Breast epithelium (tissue), 4 donors: Measurements from ENCODE around the gene LSM3. TPM values are rescaled to one million over a fixed set of nuclear protein-coding genes. Genes with fewer than 3 reads are reported as not detected.

Experiments
- DNase-seq, 2 donors: peaks; one replicate each; pipeline ENCODE4 v3.0.0-alpha.2; 2019; ENCODE audit warnings: low spot score in 2 of 2
- H3K27ac ChIP-seq, 2 donors: fragments of 200-600 bp; sonication (generic) in 1 of 2; one replicate each; pipeline ENCODE4 v1.5.1; 2016 to 2019; ENCODE audit warnings: mild to moderate bottlenecking in 1 of 2
- H3K27me3 ChIP-seq, 2 donors: fragments of 200-600 bp; sonication (generic) in 1 of 2; one replicate each; pipeline versions ENCODE4 v1.5.1 to v1.6.0; 2017 to 2019; ENCODE audit warnings: control low read depth in 1 of 2, mild to moderate bottlenecking in 1 of 2
- H3K36me3 ChIP-seq: fragments of 200-600 bp; one replicate; pipeline ENCODE4 v1.5.1; 2019
- H3K4me1 ChIP-seq, 2 donors: fragments of 200-600 bp; sonication (generic); one replicate each; pipeline ENCODE4 v1.5.1; 2016 to 2019; ENCODE audit warnings: control low read depth in 1 of 2
- H3K4me3 ChIP-seq, 3 donors: fragments of 200-600 bp; sonication (generic); 1 replicate in 2 of 3; 2 replicates in 1 of 3; pipeline ENCODE4 v1.5.1; 2016 to 2019; ENCODE audit warnings: mild to moderate bottlenecking in 3 of 3, moderate library complexity in 2 of 3
- H3K9me3 ChIP-seq, 2 donors: fragments of 200-600 bp; sonication (generic) in 1 of 2; one replicate each; pipeline ENCODE4 v1.5.1; 2016 to 2019; ENCODE audit warnings: control low read depth in 1 of 2
- CTCF ChIP-seq, 3 donors: fragments of 450-650 bp; IDR thresholded peaks; one replicate each; pipeline ENCODE4 v1.5.1; 2016 to 2017; ENCODE audit warnings: antibody characterized with exemption in 3 of 3, mild to moderate bottlenecking in 3 of 3, moderate library complexity in 3 of 3
- POLR2A ChIP-seq: fragments of 450-650 bp; IDR thresholded peaks from one replicate; pipeline ENCODE4 v1.6.1; 2016; ENCODE audit warnings: antibody characterized with exemption, mild to moderate bottlenecking, moderate library complexity
- POLR2AphosphoS5 ChIP-seq, 3 donors: sonication (generic); formaldehyde crosslinking; IDR thresholded peaks; one replicate each; pipeline ENCODE4 v1.6.1; 2017; ENCODE audit warnings: antibody characterized with exemption in 3 of 3
- intact Hi-C: fragments of 100-400 bp; cut with DNase I; formaldehyde crosslinking; loops from one replicate; pipeline ENCODE4 v1.15.1; 2023; ENCODE audit warnings: low total_unique reads
- total RNA-seq, 3 donors: library from RNA; depleted of rRNA; stranded (reverse); fragments of >200 nt; gene quantifications; one replicate each; pipeline ENCODE4 v1.1.0, GENCODE V29; 2016

Gene LSM3
- total RNA-seq, 3 donors from 2014 or later = 10.5 to 11.5 (median 11.5) TPM

GRCh38 chr3:14174483-14174882 is 4.1 kb upstream of the LSM3 start:
- intact Hi-C loops = no loop called here
- Histone ChIP-seq H3K4me3 (no peak overlapping the region), H3K4me1 (no peaks in the 10 kb centered on the region), H3K36me3 (no peaks in the 10 kb centered on the region), H3K27me3 (no peaks in the 10 kb centered on the region), H3K27ac (no peak overlapping the region), H3K9me3 (no peaks in the 10 kb centered on the region)
- no peak for DNase-seq
- TF ChIP-seq POLR2AphosphoS5 (IDR thresholded peaks at IDR 0.05) (no peak), CTCF (IDR thresholded peaks at IDR 0.05) (no peak), POLR2A (no peak)

GRCh38 chr3:14175383-14176037 is 3.1 kb upstream of the LSM3 start:
- no peaks in the 10 kb centered on the region for H3K36me3 ChIP-seq
- H3K27me3 ChIP-seq = no peaks in the 10 kb centered on the region
- DNase-seq = no peak
- intact Hi-C loops = no loop called here
- no peak overlapping the region for H3K27ac ChIP-seq
- H3K9me3 ChIP-seq = no peaks in the 10 kb centered on the region
- no peaks in the 10 kb centered on the region for H3K4me1 ChIP-seq
- TF ChIP-seq CTCF (IDR thresholded peaks at IDR 0.05) (no peak), POLR2AphosphoS5 (IDR thresholded peaks at IDR 0.05) (no peak), POLR2A (no peak)
- H3K4me3 ChIP-seq = no peak overlapping the region

GRCh38 chr3:14177580-14178246 is 904 bp upstream of the LSM3 start:
- intact Hi-C loops = no loop called here
- DNase-seq = no peak
- H3K4me3 ChIP-seq = peak overlapping the region; percentile 82 to 95 (median 93)
- H3K4me1 ChIP-seq = no peaks in the 10 kb centered on the region
- no peak for TF ChIP-seq CTCF (IDR thresholded peaks at IDR 0.05)
- TF ChIP-seq POLR2A = no peak
- no peak for TF ChIP-seq POLR2AphosphoS5 (IDR thresholded peaks at IDR 0.05)
- H3K27ac ChIP-seq = peak overlapping the region; percentile 98 to 99
- H3K9me3 ChIP-seq = no peaks in the 10 kb centered on the region
- no peaks in the 10 kb centered on the region for H3K27me3 ChIP-seq
- H3K36me3 ChIP-seq = peaks cover 6% of the 10 kb centered on the region

GRCh38 chr3:14179114-14179465 is 473 bp downstream of the LSM3 start:
- H3K9me3 ChIP-seq = no peaks in the 10 kb centered on the region
- H3K27ac ChIP-seq = peak overlapping the region; percentile 98 to 99
- no peaks in the 10 kb centered on the region for H3K27me3 ChIP-seq
- H3K4me3 ChIP-seq = peak overlapping the region; percentile 82 to 95 (median 93)
- H3K4me1 ChIP-seq = no peaks in the 10 kb centered on the region
- peaks cover 7% of the 10 kb centered on the region for H3K36me3 ChIP-seq
- no peak for DNase-seq
- intact Hi-C loops = no loop called here
- TF ChIP-seq POLR2AphosphoS5 (IDR thresholded peaks at IDR 0.05) = no peak
- no peak for TF ChIP-seq POLR2A

- no peak for TF ChIP-seq POLR2A
- Histone ChIP-seq H3K4me1 (no peaks in the 10 kb centered on the region), H3K9me3 (no peaks in the 10 kb centered on the region), H3K4me3 (peak overlapping the region in 1 of 3 donors; percentile 93), H3K27ac (no peak overlapping the region), H3K27me3 (no peaks in the 10 kb centered on the region), H3K36me3 (peaks cover 7% of the 10 kb centered on the region)
- no peak for DNase-seq
- intact Hi-C loops = no loop called here
These were observed 1.2 kb downstream of the LSM3 start for GRCh38 chr3:14179795-14180194.

GRCh38 chr3:14181253-14181652 is 2.6 kb downstream of the LSM3 start:
- TF ChIP-seq CTCF (IDR thresholded peaks at IDR 0.05) = no peak
- TF ChIP-seq POLR2AphosphoS5 (IDR thresholded peaks at IDR 0.05) = no peak
- TF ChIP-seq POLR2A = no peak
- H3K4me3 ChIP-seq = no peak overlapping the region
- H3K27me3 ChIP-seq = no peaks in the 10 kb centered on the region
- peaks cover 7% of the 10 kb centered on the region for H3K36me3 ChIP-seq
- DNase-seq = no peak
- no peaks in the 10 kb centered on the region for H3K4me1 ChIP-seq
- intact Hi-C loops = no loop called here
- no peaks in the 10 kb centered on the region for H3K9me3 ChIP-seq
- no peak overlapping the region for H3K27ac ChIP-seq
